ENCODE measurements around the gene SNX33.
"Not testable (repeated sequence)": the region's sequence is repeated elsewhere in the genome, so short reads cannot be mapped to it uniquely, and the experiment has no call there.

SNX33 gene, protein sequence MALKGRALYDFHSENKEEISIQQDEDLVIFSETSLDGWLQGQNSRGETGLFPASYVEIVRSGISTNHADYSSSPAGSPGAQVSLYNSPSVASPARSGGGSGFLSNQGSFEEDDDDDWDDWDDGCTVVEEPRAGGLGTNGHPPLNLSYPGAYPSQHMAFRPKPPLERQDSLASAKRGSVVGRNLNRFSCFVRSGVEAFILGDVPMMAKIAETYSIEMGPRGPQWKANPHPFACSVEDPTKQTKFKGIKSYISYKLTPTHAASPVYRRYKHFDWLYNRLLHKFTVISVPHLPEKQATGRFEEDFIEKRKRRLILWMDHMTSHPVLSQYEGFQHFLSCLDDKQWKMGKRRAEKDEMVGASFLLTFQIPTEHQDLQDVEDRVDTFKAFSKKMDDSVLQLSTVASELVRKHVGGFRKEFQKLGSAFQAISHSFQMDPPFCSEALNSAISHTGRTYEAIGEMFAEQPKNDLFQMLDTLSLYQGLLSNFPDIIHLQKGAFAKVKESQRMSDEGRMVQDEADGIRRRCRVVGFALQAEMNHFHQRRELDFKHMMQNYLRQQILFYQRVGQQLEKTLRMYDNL

DNA sequence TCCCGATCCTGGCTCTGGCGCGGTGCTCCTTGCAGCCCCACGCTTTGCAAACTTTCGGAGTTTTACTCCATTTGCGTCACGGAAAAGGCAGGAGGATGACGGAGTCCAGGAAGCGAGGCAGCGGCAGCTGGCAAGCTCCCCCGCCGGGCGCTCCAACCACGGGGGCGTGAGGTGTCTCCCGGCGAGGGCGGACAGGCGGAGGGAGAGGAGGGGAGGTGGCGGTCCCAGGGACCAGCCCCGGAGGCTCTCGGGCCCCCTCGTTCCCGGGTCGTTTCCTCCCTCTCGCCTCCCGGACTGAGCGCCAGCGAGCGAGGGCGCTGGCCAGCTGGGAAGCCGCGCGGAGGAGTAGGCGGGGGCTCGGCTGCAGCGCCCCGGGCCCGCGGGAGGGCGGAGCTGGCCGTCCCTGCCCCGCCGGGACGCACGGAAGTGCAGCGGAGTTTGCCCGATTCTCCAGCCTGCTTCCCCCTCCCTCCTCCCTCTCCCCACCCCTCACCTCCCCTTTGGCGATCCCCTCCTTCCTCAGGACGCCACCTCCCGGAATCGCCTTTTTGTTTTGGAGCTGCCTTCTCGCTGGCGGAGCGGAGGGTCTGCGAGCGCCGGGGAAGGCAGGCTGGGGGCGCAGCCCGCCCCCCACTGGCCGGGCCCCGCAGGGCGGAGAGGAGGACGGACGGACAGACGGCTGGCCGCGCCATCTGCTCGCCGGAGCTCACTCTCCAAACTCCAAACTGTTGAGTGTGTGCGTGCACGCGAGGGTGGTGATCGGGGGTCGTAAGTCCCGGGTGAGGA is at the start of gene SNX33:
Gene SNX33 (plus strand): TSS at position 543 of the 786 bp plus-strand sequence. CDS start 1,191 bp downstream, outside the sequence.
- DNase-seq: peak; percentile 54

DNA sequence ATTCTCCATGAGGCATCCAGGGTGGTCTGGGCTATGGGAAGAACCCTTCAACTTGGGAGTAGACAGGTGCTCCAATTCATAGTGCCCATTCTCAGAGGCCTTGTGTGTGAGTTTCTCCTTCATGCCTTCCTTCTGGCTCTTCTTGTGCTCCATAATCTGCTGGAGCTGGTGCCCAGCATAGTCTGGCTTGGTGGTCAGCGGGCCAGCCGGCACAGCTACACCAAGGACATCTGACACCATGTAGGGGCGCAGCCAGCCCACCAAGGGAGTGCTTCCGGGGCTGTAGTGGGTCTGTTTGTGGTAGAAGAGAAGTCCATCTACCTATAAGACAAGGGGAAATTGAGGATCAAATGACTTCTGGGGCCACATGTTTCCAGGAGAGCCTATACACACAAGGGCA is 49.4 kb upstream of the SNX33 start:
- no peak for DNase-seq

DNA sequence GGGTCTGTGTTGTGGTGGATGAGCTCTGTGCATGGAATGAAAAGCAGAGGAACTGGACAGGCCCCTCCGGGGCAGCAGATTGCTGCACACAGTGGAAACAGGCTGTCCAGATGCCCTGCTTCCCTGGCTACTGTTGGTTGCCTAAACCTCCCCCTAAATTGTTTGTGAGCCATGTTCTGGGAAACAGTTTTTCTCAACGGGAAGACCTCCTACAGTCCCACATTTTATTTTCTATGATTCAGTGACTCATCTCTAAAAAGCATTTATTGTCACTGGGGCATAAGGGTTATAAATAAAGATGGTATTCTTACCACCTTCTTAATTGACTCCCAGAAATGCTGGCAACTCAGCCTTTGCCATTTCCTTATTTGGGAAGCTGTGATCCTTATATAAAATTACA is 48.3 kb upstream of the SNX33 start:
- DNase-seq: no peak

DNA sequence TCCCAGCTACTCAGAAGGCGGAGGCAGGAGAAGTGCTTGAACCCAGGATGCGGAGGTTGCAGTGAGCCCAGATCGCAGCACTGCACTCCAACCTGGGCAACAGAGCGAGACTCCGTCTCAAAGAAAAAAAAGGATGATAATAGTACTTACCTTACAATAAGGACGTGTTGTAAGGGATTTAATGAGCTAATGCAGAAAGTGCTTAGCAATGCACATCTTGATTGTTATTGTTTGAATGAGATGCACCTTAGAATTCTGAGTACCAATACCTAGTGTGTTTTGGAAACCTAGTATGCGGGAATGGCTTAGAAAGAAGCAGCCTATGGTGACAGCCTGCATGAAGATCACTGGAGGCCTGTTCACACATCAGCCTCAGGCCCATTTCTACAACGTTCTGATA is 41.7 kb upstream of the SNX33 start:
- DNase-seq: no peak

DNA sequence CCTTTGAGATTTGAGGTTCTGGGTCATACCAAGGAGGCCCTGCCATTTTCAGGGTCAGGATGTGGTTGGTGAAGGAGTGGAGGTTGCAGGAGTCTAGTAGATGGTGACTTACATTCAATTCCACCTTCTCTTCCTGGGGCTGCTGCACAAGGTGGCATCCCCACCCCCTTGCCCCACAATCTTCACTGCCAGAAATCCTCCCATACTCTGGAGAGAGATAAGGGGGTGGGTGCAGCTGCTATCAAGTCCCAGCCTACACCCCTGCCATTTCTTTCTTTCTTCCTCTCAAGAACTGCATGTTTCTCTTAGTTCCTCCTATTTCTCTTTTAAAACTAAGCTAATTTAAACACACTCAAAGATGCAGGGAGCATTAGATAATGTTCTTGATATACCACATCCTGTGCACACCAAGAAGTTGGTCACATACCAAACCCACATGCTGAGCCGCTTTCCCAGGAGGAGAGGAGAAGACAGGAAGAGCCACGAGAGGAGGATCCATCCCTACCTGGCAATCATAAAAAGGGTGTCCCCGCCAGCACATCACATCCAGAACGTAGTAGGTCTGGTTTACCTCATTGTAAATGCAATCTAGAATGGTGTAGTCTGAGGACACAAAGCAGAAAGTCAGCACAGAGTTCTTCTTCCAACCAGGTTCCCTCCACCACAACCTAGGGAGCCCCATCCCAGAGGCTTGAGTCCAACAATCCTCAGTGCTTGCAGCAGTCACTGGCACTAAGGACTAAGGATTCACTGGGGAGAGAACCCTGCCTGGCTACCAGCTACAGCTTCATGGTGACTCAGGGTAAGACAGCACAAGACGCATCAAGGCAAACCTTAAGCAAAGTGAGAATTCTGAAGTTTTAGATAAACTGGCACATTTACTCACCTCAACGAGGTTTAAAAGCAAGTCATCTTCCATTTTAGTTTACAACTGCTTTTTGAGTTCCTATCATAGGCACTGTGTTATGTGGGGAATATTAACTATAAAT is 40.7 kb upstream of the SNX33 start:
- no peak for DNase-seq

DNA sequence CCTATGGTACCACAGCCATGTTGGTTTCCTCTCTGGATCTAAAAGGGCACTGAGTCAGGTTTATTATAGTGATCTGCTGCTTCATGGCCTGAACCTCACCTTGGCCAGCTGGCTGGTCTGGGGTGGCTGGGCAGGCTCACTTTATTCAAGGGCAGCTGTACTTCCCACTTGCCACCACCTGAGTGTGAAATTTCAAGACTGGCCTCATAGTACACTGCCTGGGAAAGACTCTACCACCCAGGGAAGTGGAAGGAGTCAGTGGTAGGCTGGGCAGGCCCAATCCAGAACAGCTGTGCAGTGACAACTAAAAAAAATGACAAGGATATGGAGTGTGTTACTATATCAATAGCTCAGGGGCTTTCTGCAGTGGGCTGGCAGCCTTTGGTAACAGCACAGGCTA is 30.9 kb upstream of the SNX33 start:
- no peak for DNase-seq

DNA sequence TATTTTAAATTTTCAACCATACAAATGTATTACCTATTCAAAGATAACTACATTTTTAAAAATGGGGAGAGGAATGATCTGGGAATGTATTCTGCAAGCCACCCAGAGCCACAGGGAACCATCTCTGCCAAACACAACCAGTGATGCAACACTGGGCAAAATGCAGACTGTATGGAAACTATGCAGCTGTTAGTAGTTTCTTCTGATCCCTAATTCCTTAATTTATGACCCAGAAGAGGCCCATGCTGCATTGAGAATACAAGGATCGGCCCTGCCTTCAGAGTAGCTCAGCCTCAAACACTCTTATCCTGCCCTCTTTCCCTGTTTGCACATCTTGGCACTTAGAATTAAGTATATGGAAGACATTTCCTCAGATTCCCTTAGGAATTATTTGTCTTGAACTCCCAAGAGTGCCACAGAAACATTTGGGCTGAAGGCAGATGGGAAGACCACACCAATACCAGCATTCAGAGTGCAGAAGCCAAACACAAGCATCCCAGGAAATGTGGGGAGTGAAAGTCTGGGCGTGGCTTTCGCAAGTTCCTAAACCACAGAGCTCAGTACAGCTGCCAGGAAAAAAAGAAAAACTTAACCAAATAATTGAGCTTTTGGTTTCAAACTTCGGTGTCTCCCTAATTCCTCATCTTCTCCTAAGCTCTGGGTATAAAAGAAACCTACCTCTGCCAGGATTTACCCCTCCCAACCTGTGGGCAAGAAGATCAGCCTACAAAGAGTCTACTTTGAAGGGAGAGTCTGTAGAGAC is 27.5 kb upstream of the SNX33 start:
- no peak for DNase-seq

DNA sequence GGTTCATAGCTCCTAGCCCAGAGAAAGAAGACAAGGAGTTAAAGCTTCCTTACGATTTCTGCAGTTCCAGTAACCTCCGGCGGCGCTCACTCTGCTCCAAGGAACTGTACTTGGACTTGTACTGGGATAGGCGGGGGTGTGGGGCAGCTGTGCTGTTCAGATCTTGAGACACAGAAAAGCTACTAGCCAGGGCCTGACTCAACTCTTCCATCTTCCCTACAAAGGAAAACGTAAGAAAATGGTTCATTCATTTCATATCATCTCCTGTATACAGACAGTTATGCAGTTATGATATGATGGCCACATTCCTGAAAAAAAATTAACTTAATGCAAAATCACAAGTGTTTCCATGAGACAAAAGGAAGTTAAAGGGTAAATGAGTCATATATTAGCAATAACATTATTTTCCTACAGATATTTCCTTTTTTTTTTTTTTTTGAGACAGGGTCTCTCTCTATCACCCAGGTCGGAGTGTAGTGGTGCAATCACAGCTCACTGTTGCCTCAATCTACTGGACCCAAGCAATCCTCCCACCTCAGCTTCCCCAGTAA is 26.8 kb upstream of the SNX33 start:
- DNase-seq: no peak

DNA sequence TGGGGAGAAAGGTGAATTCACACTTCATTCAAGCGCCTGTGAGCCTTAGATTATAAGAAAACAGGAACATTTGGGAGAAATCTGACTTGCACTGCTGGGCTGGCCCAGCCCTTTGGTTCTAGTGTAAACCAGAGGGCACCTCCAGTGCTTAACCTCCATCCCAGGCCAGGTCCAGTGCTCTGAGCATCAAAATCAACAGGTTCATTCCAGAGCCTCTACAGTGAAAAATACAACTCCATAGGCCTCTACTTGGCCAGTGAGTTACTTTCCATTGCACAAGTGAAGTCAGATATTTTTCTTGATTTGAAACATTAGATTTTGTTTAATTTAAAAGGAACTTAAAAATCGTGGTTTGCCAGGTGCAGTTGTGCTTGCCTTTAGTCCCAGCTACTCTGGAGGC is 25.2 kb upstream of the SNX33 start:
- no peak for DNase-seq

DNA sequence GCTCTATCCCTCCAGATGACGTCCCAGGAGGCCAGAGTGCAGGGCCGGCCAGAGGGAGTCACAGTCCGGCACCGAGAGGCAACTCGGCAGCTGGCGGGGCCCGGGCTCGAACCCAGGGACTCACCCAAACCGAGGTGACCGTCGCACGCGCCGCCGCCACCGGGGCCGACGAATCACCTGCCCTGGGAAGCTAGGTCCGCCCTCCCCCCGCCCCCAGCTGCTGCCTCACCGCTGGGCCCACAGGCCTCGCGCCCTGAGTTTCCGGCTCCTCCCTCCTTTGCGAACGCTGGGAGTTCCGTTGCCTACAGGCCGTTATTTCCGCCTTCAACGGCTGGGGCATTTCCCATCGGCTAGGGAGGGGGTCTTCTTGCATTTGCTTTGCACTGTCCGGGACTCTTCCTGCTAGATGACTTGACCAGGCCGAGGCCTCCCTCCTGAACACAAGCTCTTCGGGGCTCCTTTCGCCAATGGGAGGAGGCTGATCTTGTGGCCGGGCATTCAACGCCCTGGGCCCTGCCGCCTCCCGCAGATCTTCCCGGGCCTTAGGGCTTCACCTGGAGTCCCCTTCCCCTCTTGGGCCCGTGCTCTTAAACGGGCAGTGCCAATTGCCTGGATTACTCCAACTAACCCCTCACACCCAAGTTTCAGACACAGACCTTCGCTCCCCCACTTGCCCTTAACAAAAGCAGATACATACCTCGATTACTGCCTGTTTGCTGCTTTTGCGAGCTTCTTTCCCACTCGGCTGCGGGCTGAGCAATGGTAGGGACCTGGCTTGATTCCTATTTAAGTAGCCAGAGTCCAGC is 22.0 kb upstream of the SNX33 start, which contains the start of gene SNUPN:
Gene SNUPN (minus strand): TSS at position 184 of the 806 bp plus-strand sequence. CDS start 4,674 bp downstream, outside the sequence.
- peak; percentile 94 for DNase-seq

DNA sequence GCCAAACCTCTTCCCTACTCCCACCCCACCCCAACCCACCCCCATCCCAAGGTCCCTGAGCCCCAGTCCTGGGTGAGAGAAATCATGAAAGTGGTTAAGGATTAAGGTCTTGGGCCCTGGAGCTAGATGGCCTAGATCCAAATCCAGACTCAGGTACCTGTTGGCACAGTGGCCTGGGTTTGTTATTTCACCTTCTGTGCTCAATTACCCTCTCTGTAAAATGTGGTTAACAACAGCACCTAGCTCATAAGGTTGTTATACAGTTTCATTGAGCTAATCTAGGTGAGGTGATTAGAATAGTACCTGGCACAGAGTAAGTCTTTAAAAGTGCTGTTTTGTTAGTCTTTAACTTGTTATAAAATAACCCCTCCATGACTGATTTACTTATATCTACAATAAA is 15.8 kb upstream of the SNX33 start:
- no peak for DNase-seq

DNA sequence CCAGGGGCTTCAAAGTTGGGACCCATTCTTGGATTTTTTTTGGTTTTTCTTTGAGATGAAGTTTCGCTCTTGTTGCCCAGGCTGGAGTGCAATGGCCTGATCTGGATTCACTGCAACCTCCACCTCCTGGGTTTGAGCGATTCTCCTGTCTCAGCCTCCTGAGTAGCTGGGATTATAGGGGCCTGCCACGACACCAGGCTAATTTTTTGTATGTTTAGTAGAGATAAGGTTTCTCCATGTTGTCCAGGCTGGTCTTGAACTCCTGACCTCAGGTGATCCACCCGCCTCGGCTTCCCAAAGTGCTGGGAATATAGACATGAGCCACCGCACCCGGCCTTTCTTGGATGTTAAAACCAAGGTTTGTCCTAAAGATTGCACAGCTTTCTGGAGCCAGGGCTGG is 13.8 kb upstream of the SNX33 start:
- not testable (repeated sequence) for DNase-seq

DNA sequence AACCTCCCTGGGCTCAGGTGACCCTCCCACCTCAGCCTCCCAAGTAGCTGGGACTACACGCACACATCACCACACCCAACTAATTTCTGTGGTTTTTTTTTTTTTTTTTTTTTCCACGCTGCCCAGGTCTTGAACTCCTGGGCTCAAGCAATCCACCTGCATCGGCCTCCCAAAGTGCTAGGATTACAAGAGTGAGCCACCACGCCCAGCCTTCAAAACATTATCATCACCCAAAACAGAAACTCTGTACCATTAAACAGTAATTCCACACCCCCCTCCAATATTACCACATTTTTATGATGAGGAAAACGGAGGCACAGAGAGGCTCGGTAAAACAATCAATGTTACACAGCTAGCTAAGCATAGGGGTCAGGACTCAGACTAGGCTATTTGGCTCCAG is 11.7 kb upstream of the SNX33 start:
- DNase-seq: no peak

DNA sequence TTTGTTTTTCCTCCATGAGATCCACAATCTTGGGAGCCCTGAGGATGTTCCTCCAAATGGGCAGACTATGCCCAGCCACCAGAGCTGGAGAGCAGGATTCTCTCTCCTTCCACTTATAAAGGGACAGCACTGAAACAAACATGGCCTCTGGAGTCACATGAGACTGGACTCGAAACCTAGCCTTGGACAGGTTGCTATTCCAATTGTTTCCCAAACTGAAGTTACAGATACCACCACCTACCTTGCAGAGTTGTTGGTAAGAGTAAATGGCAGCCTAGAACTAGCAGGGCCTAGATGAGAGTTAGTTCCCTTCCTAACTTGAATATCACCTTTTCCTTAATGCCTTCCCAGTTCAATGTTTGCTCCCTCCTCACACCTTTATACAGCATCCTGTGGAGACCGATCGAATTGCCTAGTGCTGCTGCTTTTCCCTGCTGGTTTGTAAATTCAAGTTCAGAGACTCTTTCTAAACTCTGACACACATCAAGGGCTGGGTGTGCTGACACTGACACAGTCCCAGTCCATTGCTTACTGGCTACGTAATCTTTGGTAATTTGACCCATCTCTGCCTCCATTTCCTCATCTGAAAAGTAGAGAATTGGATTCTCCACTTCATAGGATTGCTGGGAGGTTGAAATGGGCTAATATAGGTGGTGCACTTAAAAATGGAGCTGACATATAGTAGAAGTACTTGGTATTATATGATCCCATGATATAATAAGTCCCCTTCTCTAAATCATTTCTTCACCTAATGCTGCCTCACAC is 10.3 kb upstream of the SNX33 start:
- DNase-seq: no peak

DNA sequence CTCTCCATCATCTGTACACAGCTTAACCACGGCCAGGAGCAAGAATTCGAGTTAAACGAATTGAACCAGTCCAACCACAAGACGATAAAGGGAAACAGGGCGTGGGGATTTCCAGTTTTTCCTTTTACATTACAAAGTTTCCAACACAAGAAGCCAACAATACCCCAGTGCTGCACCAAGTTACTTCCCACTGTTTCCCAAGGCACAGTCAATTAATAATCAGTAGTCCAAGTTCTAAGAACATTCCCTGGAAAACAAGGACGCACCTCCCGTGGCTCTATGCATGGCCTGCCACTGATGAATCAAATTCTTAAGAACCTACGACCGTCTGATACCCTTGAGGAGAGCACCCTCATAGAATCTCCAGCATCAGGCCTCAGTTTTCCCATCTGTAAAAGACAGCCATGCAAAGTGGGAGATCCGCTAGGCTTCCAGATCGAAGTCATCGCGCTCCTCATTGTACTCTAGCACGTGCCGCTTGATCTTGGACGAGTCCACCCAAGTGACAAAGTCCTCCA is 8.5 kb upstream of the SNX33 start:
- no peak for DNase-seq

DNA sequence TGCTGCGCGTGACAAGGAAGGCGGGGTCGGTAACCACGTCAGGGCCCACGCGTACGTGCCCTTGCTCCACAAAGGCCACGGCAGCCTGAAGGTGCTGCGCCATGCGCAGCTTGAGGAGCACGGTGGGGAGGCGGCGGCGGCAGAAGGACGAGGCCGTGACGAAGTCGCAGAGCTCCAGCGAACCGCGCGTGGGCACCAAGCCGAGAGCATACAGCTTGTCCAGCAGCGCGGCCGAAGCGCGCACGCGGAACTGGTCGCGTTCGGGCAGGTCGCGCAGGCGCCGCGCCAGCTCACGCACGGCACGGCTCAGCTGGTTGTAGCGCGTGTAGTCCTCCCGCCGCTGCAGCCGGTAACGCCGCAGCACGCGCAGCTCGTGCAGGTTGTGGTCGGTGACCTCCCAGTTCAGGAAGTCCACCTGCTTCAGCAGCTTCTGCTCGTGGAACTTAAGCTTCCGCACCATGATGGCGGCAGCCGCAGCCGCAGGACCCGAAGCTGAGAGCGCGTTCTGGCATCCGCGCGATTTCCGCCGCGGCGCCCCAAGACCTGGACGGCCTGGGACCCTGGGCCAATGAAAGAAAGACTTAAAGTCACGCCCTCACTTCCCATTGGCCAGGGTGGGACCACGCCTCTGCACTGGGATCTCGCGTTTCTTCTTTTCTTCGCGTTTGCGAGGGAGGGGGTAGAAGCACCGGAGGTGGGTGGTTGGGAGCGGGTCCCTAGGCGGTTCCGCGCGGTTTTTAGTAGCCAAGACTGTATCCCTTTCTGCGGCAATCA is 7.8 kb upstream of the SNX33 start, which contains the start of gene IMP3:
Gene IMP3 (minus strand): TSS at position 516 of the 774 bp plus-strand sequence. CDS start 56 bp downstream, at position 460.
- DNase-seq: peak; percentile 94

DNA sequence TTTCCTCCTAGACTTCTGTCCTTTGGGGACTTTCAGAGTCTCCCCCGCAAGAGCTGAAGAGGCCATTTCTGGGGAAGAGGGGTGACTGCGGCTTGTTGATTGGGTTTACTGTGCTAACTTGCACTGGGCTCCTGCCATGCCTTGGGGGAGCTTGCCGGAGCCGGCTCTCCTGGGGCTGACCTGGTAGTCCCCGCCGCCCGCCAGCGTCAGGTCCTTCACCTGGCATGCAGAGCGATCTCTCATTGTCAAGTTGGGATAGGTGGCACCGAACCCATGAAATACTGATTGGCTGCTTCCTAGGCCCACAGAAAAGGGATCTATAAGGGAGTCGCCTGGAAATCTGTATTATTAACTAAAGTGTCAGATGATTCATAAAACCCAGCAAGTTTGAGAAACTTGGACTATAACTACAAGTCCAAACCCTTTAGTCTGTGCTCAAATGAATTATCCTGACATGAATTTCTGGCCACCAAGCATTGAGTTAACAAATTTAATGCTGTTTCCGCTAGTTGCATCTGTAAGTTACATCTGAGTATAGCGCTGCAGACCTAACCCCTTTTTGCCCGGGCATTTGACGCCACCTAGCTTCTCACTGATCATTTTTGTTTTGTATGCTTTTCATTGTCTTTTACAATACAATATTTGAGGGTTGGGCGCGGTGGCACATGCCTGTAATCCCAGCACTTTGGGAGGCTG is 7.1 kb upstream of the SNX33 start:
- DNase-seq: peak; percentile 54

DNA sequence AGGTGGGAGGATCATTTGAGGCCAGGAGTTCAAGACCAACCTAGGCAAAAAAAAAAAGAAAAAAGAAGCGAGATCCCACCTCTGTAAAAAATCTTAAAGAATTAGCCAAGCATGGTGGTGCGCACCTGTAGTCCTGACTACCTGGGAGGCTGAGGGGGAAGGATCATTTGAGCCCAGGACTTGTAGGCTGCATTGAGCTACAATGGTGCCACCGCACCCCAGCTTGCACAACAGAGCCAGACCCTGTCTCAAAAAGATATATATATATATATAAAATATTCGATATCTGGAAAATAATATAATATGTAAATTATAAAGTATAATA is 6.6 kb upstream of the SNX33 start:
- no peak for DNase-seq

Measured in activated naive CD4-positive, alpha-beta T cell treated with anti-CD3 and anti-CD28 coated beads, Interleukin-2, amount 50 U/mL, for 16 hours (primary cell).